ENCODE data around the gene C10orf53. TPM values are rescaled to one million over a fixed set of nuclear protein-coding genes. Genes with fewer than 3 reads are reported as not detected.
A peak's percentile ranks its signal among the peaks of the same experiment; 100 is the strongest.

C10orf53 gene
- total RNA-seq, 1 experiment from 2014 or later = not detected

GRCh38 chr10:49688261-49688846, 8.9 kb downstream of the C10orf53 start:
- peaks cover 100% of the 10 kb centered on the region for H3K27me3 Mint-ChIP-seq (ENCODE audit: low read depth)
- H3K4me2 ChIP-seq (ENCODE audit: insufficient read depth, insufficient read length, low read length) = peak overlapping the region; percentile 70
- no peak for DNase-seq

More at GRCh38 chr10:49688261-49688846, 8.9 kb downstream of the C10orf53 start:
- Histone ChIP-seq H3K9ac (ENCODE audit: extremely low read depth, insufficient read length, low read length) (no peak overlapping the region), H3K14ac (ENCODE audit: insufficient read depth, low read length) (no peak overlapping the region), H3K4me1 (ENCODE audit: insufficient read depth, low read length) (peaks cover 4% of the 10 kb centered on the region; the same call in 1 of the 2 replicates), H3K18ac (ENCODE audit: insufficient read length, low read depth, low read length) (no peak overlapping the region), H4K91ac (ENCODE audit: insufficient read length, low read depth, low read length) (no peak overlapping the region), H3K9me3 (ENCODE audit: control insufficient read depth, low read depth, low read length) (peaks cover 13% of the 10 kb centered on the region), H3K27ac (ENCODE audit: insufficient read length, low read depth, low read length) (no peak overlapping the region), H2BK120ac (ENCODE audit: low read depth, low read length, poor library complexity, severe bottlenecking) (no peak overlapping the region), H4K5ac (ENCODE audit: insufficient read length, low read depth, low read length) (no peak overlapping the region), H3K79me2 (ENCODE audit: insufficient read depth, low read length) (no peaks in the 10 kb centered on the region), H3K79me1 (ENCODE audit: insufficient read depth, low read depth, low read length, poor library complexity, severe bottlenecking) (no peaks in the 10 kb centered on the region), H2AFZ (ENCODE audit: low read length) (no peak overlapping the region), H2BK12ac (ENCODE audit: insufficient read length, low read depth, low read length) (no peak overlapping the region), H3K56ac (ENCODE audit: insufficient read length, low read depth, low read length) (no peak overlapping the region), H3T11ph (ENCODE audit: low read length) (no peak overlapping the region), H3K27me3 (ENCODE audit: insufficient read depth, low read length) (peaks cover 50% of the 10 kb centered on the region), H2BK5ac (ENCODE audit: insufficient read length, low read length) (no peak overlapping the region), H3K4ac (ENCODE audit: low read depth, low read length) (no peak overlapping the region), H4K8ac (replicated peaks; ENCODE audit: insufficient read length, low read depth, low read length) (no peak overlapping the region), H2BK20ac (ENCODE audit: low read depth, low read length, poor library complexity, severe bottlenecking) (no peak overlapping the region), H4K20me1 (ENCODE audit: control insufficient read depth, insufficient read depth, insufficient read length) (no peaks in the 10 kb centered on the region), H2BK15ac (ENCODE audit: low read depth, low read length) (no peak overlapping the region), H2AK5ac (ENCODE audit: insufficient read length, low read length) (no peak overlapping the region), H3K23ac (ENCODE audit: insufficient read length, low read depth, low read length) (no peak overlapping the region), H3K23me2 (ENCODE audit: insufficient read length, low read depth, low read length, poor library complexity, severe bottlenecking) (peaks cover 6% of the 10 kb centered on the region)
- Mint-ChIP-seq H3K27ac (no peak overlapping the region), H3K36me3 (ENCODE audit: insufficient read depth in 1 of 3, low read depth in 3 of 3) (peaks cover 0 to 19% (median 16%) of the 10 kb centered on the region in 3 experiments; a peak in 5 of 7 replicates), H3K9me3 (peaks cover 23 to 34% of the 10 kb centered on the region in 2 experiments), H3K4me1 (peaks cover 50 to 53% of the 10 kb centered on the region in 2 experiments), H3K4me3 (peak overlapping the region in 1 of 2 experiments; percentile 65; a peak in 3 of 5 replicates)
- no peak for TF ChIP-seq CTCF (conservative IDR thresholded peaks at IDR 0.05)
- WGBS (ENCODE audit: extremely low coverage, insufficient read length, low lambda C conversion rate) = no CpG with 5 or more reads among the region's 8 CpGs
